HCT116 (cell line): ENCODE measurements around the gene ATF5. TPM values are rescaled to one million over a fixed set of nuclear protein-coding genes. Genes with fewer than 3 reads are reported as not detected.
"Not testable (repeated sequence)": the region's sequence is repeated elsewhere in the genome, so short reads cannot be mapped to it uniquely, and the experiment has no call there.

Experiments used
- ATAC-seq: fragments of 200-7000 bp; cut with Tn5 transposase; 2 replicates; pipeline ENCODE4 v1.9.1; 2020; ENCODE audit warnings: mild to moderate bottlenecking, moderate library complexity
- BruUV-seq: library from RNA; stranded (reverse); fragments of 400-500 nt; replicated peaks from 2 replicates; lab custom pipeline; 2021; lab: Mats Ljungman, UMichigan
- CTCF ChIA-PET: fragments of 300-600 bp; sonication (Branson Sonifier 250); formaldehyde crosslinking; loops from one replicate; lab custom pipeline; 2021; ENCODE audit warnings: antibody characterized with exemption; lab: Charles Lee
- POLR2A ChIA-PET: fragments of 300-600, 350-600 bp; sonication (Branson Sonifier 250); formaldehyde crosslinking; loops from one replicate; lab custom pipeline; 2021; ENCODE audit warnings: antibody characterized with exemption; lab: Charles Lee
- RAD21 ChIA-PET, 2 experiments: fragments of 300-600 bp; sonication (Branson Sonifier 250); formaldehyde crosslinking; loops; one replicate each; lab custom pipeline; 2023; ENCODE audit warnings: low total read pairs in 2 of 2; ENCODE audit not compliant: uncharacterized antibody in 2 of 2, unreplicated experiment in 2 of 2, low non-redundant PET in 1 of 2; lab: Charles Lee
- DNase-seq: peaks from one replicate; pipeline ENCODE4 v3.0.0-alpha.2; 2010; ENCODE audit warnings: low read depth, low spot score
- H2AFZ ChIP-seq: fragments of 200-600 bp; shearing (Covaris generic), sonication (generic); 2 replicates; pipeline ENCODE4 v1.6.1; 2017; ENCODE audit warnings: low read depth, mixed run types, mixed read lengths, antibody characterized with exemption, low read length; ENCODE audit not compliant: poor library complexity, severe bottlenecking
- H3K27ac ChIP-seq: 2 replicates; pipeline ENCODE4 v1.5.1; 2012; ENCODE audit warnings: low read depth, low read length
- H3K27me3 ChIP-seq: fragments of 200-600 bp; sonication (generic); 2 replicates; pipeline ENCODE4 v1.6.1; 2016; ENCODE audit warnings: mixed run types, low read length, mixed read lengths; ENCODE audit not compliant: insufficient read depth
- H3K36me3 ChIP-seq, 2 experiments: fragments of 200-500 bp in 1 of 2; fragments of 200-600 bp in 1 of 2; sonication (Bioruptor generic) in 1 of 2; sonication (generic) in 1 of 2; 2 replicates each; pipeline versions ENCODE4 v1.5.1 to v1.6.1; 2014 to 2016; ENCODE audit warnings: low read length in 2 of 2, inconsistent platforms in 1 of 2, mixed read lengths in 1 of 2, mixed run types in 1 of 2; ENCODE audit not compliant: insufficient read depth in 2 of 2, control insufficient read depth in 1 of 2
- H3K4me1 ChIP-seq, 2 experiments: fragments of 200-600 bp in 1 of 2; sonication (generic) in 1 of 2; 2 replicates each; pipeline versions ENCODE4 v1.5.1 to v1.6.1; 2012 to 2017; ENCODE audit warnings: low read length in 2 of 2, inconsistent platforms in 1 of 2, mild to moderate bottlenecking in 1 of 2, mixed read lengths in 1 of 2, mixed run types in 1 of 2, moderate library complexity in 1 of 2; ENCODE audit not compliant: insufficient read depth in 2 of 2, control insufficient read depth in 1 of 2
- H3K4me2 ChIP-seq: fragments of 200-600 bp; sonication (generic); 2 replicates; pipeline ENCODE4 v1.6.1; 2017; ENCODE audit warnings: mixed run types, low read length, mixed read lengths
- H3K4me3 ChIP-seq, 2 experiments: fragments of 200-600 bp in 1 of 2; sonication (generic) in 1 of 2; replicated peaks in 1 of 2; 2 replicates each; pipeline ENCODE4 v1.5.1; 2011 to 2016; ENCODE audit warnings: low read length in 2 of 2, control low read depth in 1 of 2, low read depth in 1 of 2, mild to moderate bottlenecking in 1 of 2, mixed read lengths in 1 of 2, mixed run types in 1 of 2
- H3K79me2 ChIP-seq: fragments of 200-600 bp; sonication (generic); 2 replicates; pipeline ENCODE4 v1.6.1; 2017; ENCODE audit warnings: mild to moderate bottlenecking, mixed run types, low read length, moderate library complexity, mixed read lengths; ENCODE audit not compliant: insufficient read depth
- H3K9ac ChIP-seq: fragments of 200-600 bp; sonication (generic); 2 replicates; pipeline ENCODE4 v1.6.1; 2016; ENCODE audit warnings: low read length, mixed read lengths
- H3K9me2 ChIP-seq: fragments of 200-600 bp; sonication (generic), shearing (Covaris generic); 2 replicates; pipeline ENCODE4 v1.6.1; 2017; ENCODE audit warnings: mixed run types, mild to moderate bottlenecking, moderate library complexity; ENCODE audit not compliant: insufficient read depth
- H3K9me3 ChIP-seq, 2 experiments: fragments of 200-500 bp in 1 of 2; fragments of 200-600 bp in 1 of 2; sonication (Bioruptor generic) in 1 of 2; sonication (generic) in 1 of 2; 2 replicates each; pipeline ENCODE4 v1.6.1; 2014 to 2017; ENCODE audit warnings: low read length in 2 of 2, mixed read lengths in 2 of 2, inconsistent platforms in 1 of 2, low read depth in 1 of 2, mild to moderate bottlenecking in 1 of 2, mixed run types in 1 of 2, moderate library complexity in 1 of 2; ENCODE audit not compliant: control insufficient read depth in 1 of 2, insufficient read depth in 1 of 2
- H4K20me1 ChIP-seq: fragments of 200-600 bp; sonication (generic), shearing (Covaris generic); 2 replicates; pipeline ENCODE4 v1.6.1; 2017; ENCODE audit warnings: mixed run types, mild to moderate bottlenecking, moderate library complexity; ENCODE audit not compliant: insufficient read depth
- EGR1 ChIP-seq: IDR thresholded peaks from 2 replicates; pipeline ENCODE4 v1.6.1; 2012; ENCODE audit warnings: low read depth
- intact Hi-C: fragments of 100-400 bp; cut with micrococcal nuclease; formaldehyde crosslinking; loops from 2 replicates; pipeline ENCODE4 v1.10.0; 2022
- total RNA-seq: library from RNA; stranded (reverse); gene quantifications from one replicate; pipeline ENCODE4 v1.2.1, GENCODE V29; 2021; ENCODE audit not compliant: unreplicated experiment
- TF ChIP-seq, protein P1 (sequence below): IDR thresholded peaks from 2 replicates; pipeline ENCODE4 v1.6.1; 2012

The ATF5 gene
- total RNA-seq, 1 experiment from 2014 or later: 28.2 TPM

DNA sequence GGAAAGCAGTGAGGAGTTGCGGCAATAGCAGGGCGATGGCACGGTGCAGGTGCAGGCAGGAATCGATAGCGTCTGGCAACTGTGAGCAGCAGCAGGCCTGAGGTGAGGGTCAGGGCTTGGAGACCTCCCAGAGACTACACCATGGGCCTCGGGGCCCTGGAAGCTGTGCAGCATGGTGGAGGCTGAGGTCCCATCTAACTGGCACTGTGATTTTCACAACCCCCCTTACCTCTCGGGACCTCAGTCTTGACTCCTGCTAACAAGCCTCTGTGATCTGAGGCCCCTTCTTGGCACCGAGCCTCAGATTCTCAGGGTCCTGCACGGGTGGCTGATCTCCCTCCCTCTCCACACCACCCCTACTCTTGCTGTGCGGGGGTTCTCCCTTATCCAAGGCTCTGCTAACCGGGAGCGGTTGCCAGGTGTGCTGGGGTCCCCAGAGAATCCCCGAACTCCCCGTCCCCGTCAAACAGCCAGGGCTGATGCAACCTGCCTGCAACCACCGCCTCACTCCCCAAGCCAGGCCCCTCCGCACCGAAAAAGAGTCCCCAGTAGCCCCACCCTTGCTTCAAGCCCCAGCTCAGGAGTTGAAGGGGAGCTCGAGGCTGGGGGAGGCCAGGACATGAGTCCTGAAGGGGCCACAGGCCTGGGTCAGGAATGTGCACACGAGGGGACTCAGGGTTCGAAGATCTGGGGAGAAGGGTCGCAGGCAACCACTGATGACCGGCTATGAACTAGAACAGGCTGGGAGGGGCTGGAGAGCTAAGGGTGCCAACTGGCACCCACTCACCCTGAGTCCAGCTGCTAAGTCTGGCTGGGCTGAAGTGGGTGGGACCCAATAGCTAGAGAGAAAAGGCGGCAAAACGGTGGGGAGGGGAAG, 4.8 kb upstream of the ATF5 start:
- peaks cover 100% of the 10 kb centered on the region for H3K79me2 ChIP-seq
- TF ChIP-seq, protein P1, sequence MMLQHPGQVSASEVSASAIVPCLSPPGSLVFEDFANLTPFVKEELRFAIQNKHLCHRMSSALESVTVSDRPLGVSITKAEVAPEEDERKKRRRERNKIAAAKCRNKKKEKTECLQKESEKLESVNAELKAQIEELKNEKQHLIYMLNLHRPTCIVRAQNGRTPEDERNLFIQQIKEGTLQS: no peak
- TF ChIP-seq EGR1: no peak
- no peaks in the 10 kb centered on the region for H3K27me3 ChIP-seq
- no TSS peak for BruUV-seq
- POLR2A ChIA-PET: no interaction called here
- H4K20me1 ChIP-seq: peaks cover 7% of the 10 kb centered on the region; the same call in 1 of the 2 replicates
- no peak overlapping the region for H3K4me2 ChIP-seq
- CTCF ChIA-PET: no interaction called here
- no peak overlapping the region for H3K9ac ChIP-seq
- intact Hi-C loops: no loop called here
- no peak overlapping the region for H2AFZ ChIP-seq
- no peak for ATAC-seq
- H3K36me3 ChIP-seq: peaks cover 24 to 43% of the 10 kb centered on the region in 2 experiments
- RAD21 ChIA-PET: no interaction called here
- H3K27ac ChIP-seq: no peak overlapping the region
- H3K4me3 ChIP-seq: no peak overlapping the region
- H3K9me3 ChIP-seq: no peaks in the 10 kb centered on the region
- H3K9me2 ChIP-seq: no peaks in the 10 kb centered on the region
- DNase-seq: no peak
- peaks cover 7 to 14% of the 10 kb centered on the region in 2 experiments; a peak in 3 of 4 replicates for H3K4me1 ChIP-seq

DNA sequence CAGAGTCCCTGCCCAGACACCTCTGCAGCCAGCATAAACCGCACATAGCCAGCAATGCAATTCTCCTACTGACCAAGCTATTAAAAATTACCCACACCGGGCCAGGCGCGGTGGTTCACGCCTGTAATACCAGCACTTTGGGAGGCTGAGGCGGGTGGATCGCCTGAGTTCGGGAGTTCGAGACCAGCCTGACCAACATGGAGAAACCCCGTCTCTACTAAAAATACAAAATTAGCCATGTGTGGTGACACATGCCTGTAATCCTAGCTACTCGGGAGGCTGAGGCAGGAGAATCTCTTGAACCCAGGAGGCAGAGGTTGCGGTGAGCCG, 4.2 kb upstream of the ATF5 start:
- H3K9ac ChIP-seq, CTCF ChIA-PET, H3K27me3 ChIP-seq, POLR2A ChIA-PET, H3K9me2 ChIP-seq, H3K4me3 ChIP-seq, DNase-seq, H3K27ac ChIP-seq, RAD21 ChIA-PET, H3K4me2 ChIP-seq, intact Hi-C loops, H4K20me1 ChIP-seq, H3K9me3 ChIP-seq, BruUV-seq, H2AFZ ChIP-seq, ATAC-seq: not testable (repeated sequence)
- Histone ChIP-seq H3K4me1 (peaks cover 7 to 20% of the 10 kb centered on the region in 2 experiments; a peak in 3 of 4 replicates), H3K36me3 (peaks cover 24 to 43% of the 10 kb centered on the region in 2 experiments), H3K79me2 (peaks cover 94% of the 10 kb centered on the region)
